Measurements from ENCODE around the gene NFIA.
A peak's percentile ranks its signal among the peaks of the same experiment; 100 is the strongest.

Gene NFIA

DNA sequence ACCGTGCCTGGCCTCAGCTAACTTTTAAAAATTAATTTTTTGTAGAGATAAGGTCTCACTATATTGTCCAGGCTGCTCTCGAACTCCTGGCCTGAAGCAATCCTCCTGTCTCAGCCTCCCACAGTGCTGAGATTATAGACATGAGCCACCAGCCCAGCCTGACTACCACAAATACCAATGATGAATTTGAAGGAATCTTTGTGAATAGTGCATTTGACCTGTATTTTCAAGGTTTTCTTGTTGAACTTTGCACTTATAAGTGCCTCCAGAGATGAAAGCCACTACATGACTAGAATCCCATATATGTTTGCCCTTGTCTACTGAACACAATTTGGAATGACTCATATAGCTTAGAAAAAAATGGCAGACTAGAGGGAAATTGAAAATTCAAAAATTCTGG lies 297.3 kb downstream of the NFIA start:
- DNase-seq, result no peak

DNA sequence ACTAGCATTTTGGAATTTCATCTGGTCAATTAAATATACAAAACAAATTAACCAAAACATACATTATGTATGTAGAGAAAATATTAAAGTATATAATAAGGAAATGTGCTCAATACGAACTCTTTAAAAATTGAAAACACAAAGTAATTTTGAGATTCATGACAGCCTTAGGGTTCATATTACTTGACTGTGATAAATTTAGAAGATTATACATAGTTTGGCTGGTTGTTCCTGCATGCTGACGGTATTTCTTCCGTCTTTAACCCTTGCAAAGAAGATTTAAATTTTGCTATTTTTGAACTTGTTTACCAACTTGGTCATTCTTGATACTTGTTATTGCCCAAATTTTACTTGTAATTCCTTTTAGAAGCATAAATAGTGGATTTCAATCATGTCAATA lies 298.2 kb downstream of the NFIA start:
- DNase-seq, result no peak

DNA sequence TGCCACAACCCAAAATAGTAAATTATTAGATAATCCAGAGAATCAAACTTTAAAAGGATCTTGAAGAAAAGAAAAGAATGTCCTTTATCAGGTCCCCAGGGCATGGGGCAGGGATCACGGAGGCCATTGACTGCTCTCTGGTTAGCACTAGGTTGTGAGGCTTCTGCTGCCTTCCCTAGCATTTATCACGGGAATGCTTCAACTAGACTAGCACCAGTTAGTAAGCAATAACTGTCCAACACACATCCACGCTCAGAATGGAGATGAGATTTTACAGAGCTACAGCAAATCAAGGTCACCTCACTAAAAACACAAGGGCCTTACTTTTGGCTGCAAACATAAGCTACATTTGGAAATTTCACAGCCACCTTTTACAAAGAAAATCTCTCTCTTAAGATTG lies 304.0 kb downstream of the NFIA start:
- DNase-seq, result no peak

DNA sequence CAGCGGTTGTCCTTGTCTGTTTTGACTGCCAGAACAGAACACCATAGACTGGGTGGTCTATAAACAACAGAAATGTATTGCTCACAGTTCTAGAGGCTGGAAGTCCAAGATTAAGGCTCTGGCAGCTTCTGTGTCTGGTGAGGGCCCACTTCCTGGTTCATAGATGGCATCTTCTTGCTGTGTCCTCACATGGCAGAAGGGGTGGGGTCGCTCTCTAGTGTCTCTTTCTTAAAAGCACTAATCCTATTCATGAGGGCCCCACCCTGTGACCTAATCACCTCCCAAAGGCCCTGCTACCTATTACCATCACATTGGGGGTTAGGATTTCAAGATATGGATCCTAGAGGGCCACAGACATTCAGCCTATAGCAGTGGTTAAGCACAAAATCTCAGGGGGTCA lies 304.4 kb downstream of the NFIA start:
- DNase-seq, result peak in 1 of 5 experiments; percentile 24

DNA sequence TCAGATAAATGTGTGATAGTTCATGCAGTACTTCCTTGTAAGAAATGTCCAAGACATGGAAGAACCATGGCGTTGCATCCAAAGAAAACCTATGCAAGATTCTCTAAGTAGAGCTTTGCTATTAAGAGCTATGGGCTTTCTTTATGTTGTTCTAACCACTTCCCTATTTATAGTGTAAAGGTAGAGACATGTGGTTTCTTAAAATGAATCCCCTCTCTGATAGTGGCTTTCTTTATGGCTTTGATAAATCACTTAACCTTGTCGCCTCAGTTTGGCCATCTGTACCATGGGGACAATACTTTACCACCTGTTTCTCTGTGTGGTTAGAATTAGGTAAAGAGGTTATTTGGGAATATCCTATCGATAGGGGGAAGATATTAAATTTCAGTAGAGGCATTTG lies 305.5 kb downstream of the NFIA start:
- DNase-seq, result peak in 1 of 5 experiments; percentile 58

DNA sequence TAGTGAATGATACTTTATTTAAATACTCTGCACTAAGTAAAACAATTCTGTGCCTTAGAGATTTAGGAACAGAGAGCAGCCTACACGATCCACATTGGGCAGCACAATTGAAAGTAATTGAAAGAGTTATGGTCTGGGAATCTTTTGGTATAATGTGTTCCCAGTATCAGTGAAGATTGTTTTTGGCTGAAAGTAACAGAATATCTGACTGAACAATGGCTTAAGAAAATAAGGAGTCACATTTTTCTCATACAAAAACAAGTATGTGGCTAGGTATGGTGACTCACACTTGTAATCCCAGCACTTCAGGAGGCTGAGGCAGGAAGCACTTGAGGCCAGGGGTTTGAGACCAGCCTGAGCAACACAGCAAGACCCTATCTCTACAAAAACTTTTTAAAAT lies 306.2 kb downstream of the NFIA start:
- DNase-seq, result peak in 1 of 5 experiments; percentile 16

DNA sequence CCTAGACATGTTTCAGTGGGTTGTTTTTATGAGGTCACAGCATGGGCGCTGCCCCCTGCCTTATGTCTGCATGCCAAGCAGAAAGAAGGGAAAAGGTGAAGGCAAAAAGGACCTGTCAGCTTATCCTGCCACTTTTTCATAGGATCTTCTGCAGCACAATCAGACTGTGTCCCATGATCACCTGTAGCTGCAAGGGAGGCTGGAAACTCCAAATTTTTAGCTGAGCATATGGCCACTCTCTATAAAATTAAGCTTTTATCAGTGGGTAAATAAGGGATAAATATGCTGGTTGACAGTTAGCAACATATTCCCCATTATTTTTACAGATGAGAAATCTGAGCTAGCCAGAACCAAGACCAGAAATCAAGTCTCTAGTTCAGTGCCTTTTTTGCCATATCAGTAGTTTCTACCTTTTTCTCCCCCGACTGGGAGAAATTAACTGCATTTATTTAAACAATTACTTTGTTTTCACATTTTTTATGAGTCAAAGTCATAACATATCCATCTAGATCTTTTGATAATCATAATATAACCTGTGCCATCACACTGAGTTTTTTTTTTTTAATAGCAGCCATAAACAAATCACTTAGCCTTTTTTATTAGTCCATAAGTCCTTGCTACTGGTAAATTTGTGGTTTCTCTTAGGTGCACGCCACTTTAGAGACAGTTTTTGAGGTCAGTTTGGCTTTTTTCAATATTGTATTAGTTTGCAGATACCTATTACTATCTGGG lies 307.0 kb downstream of the NFIA start:
- no peak for DNase-seq

DNA sequence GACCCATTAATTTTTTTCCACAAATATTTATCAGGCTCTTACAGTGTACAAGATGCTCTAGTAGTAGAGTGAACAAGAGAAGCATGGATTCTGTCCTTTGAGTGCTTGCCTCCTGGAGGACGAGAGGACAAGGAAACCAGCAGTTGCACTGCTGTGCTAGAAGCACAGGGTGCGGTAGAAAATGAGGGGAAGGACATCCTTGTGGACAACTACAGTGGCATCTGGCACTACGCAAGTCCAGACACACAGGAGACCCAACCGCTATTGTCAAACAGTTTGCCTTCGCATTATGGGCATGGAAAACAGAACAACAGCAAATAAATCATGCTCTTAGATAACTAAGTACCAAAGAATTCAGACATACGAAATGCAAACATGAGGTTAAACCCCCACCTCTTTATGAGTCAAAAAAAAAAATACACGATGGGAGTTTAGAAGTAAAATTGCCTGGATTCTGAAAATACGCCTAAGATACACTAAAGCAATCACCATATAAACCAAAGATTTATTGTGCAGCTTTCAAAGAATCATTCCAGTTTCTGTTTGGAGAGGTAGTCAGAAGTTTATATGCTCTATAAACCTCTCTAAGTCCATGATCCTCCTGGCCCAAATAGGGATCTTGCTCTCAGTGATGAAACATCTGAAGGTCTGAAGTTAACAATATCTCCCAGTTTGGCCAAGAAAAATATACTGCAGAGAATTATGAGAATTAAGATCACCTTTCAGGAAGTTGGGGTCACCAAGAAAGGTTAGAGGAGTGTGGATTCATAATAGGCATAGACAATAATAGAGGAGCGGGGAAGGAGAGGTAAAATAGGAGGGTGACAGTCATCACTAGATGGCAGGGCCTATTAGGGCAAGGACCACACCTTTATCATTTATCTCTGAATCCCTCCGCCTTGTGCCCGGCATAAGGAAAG lies 307.8 kb downstream of the NFIA start:
- DNase-seq, result no peak

DNA sequence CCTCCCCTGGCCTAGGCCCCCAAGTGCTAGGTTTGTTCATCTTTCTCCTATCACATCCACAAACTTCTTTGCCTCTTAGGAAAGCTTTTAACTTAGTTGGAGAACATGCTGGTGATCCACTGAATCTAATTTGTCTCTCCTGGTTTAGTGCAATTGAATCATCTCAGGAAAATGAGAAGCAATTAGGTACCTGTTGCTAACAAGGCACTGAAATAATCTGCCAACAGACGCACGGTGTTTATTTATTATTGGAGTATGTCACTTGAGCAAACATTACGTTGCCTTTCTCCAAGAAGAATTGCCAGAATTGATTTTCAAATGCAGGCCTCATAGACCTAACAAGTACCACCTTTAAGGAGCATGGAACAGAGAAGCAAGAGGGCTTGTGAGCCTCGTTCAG lies 309.4 kb downstream of the NFIA start:
- no peak for DNase-seq

DNA sequence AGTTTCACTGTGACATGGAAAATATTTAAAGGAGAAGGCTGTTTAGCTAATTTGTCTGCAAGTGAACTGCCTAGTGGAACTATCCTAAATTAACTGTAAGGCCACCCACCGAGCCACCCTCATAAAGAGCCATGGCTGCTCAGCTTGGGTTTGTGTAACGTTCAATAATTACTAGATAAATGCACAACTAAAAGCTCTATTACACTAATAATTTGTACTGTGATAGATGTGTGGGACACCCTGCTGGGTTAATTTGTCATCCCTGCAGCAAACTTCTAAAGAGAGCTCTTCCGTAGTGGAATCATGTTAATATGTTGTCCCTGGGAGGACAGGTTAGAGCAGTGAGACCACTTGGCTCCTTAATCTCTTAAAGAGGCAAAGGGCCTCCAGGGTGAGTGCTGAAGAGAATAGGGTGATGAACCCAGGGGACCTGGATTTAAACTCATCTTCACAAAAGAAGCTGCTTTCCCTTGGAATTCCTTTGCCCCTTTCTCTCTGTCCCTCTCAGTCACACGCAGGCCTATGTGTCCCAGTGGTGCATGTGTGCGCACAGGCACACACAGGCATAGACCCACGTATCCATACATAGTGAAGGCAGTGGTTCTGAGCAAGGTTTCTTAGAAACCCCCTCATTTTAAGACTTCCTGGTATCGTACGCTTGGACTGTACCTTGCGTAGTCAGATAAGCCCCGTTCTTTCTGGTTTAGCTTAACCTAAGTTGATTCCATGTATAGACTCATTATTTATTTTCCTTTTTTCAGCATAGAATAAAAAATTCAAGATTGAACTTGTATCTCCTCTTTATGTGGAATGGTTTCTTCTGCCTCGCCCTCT lies 310.3 kb downstream of the NFIA start:
- no peak for DNase-seq

DNA sequence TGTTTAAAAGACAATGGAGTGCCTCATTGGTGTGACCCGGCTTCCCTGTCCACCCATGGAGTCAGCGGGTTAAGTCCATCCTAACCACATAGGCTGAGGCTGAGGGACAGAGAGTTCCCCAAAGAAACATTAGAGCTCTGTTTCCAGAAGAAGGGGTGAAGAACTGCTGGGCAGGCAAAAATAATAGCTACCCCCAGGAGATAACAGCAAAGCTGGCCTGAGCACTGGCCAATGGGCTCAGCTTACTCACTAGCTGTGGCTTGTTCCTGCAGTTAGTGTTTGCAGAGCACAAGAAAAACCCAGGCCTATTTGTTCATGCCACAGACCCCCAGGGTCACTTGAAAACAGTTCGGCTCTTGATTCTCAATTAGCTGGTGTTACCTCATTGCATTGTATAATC lies 311.2 kb downstream of the NFIA start:
- no peak for DNase-seq

DNA sequence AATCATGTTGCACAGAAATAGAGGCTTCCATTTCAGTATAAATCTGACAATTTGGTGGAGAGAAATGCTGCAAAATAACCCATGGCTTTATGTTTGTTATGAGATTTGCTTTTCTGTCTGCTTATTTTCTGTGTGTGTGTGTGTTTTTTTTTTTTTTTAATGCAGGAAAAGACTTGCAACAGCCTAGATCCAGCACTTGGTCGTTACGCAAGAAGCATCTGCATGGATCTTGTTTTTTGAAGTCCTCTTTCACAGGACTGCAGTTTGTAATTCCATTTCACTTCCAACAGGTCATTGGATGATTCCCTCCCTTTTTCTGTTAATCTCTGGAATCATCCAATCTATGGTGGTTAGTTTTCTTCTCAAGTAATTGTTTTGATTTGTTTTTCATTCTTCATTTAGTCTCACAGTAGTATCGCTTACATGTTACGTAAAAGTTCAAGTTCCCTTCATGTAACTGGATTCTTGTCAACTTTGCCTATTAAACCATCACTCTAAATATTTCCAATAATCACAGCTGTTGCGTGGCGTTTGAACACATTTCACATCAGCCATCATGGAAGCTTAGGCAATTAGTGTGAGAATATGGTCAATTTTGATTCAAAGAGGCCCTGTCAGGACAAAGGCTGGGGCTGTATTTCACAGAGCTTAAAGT lies 312.9 kb downstream of the NFIA start:
- no peak for DNase-seq

DNA sequence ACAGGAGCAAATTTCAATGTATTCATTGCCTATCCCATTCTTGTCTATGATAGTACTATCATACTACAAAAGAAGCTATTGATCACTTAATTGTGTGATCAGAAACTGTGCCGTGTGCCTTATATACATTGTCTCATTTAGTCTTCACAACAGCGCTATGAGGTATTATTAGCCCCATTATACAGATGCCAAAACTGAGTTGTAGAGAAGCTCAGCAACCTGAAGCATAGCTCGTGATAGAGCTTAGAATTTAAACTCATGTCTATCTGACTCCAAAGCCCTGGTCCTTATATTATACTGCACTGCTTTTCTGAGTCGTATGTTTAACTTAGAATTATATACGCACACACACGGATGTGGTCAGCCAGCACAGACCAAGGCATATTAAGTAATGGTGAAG lies 315.1 kb downstream of the NFIA start:
- DNase-seq, result no peak

DNA sequence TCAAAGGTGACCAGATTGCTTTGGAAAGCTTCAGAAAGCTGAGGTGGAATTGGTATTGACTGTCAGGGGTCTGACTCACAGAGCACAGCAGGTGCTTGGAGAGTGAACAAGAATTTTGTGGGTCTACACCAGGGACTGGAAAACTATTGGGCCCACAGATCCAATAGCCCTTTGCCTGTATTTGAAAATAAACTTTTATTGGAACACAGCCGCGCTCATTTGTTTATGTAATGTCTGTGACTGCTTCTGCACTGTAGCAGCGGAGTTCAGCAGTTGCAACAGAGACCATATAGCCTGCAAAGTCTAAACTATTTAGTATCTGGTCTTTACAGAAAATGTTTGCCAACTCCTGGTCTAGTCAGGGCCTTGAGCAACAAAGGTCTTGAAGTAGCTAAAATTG lies 315.6 kb downstream of the NFIA start:
- no peak for DNase-seq

DNA sequence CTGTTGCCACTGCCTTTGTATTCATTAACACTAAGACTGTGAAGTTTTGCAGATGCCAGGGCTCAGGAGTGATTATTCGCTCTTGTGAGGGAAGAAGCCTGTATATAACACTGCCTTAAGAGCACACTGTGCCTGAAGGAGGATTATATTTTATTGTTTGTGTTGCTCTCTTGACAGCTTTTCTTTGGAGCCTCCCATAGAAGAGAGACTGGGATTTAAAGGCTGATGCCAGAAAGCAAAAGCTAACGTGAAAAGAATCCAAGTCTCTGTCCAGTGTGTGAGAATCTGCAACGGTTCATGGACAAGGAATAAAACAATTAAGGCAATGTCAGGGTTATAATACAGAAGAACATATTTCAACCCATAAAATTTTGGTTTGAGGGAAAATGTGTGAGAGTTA lies 316.8 kb downstream of the NFIA start:
- no peak for DNase-seq

DNA sequence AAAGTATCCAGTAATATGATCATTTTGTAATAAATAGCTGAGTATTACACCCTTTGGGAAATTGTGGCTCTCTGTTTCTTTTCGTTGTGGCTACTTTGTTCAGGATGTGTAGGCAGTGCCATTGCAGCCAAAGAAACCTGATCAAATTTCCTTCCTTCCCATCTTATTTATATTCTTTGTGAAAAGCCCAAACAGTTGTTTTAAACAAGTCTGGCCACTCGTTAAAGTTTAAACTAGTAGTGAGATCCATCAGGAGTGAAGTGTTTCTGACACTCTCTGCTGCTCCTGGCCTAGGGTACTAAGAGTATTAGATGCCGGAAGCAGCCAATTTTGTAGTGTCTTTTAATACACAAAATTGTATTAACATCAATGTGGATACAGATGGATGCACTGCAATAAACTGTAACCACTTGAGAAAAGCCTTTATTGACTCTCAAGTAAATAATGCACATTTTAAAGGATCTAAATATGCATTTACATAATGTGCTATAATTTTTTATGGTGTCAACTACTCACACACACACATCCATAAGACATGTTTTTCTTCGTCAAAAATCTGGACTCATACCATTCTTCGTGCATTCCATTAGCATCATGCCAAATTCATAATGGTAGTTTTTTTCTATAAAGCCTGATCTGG lies 317.9 kb downstream of the NFIA start:
- DNase-seq, result no peak

DNA sequence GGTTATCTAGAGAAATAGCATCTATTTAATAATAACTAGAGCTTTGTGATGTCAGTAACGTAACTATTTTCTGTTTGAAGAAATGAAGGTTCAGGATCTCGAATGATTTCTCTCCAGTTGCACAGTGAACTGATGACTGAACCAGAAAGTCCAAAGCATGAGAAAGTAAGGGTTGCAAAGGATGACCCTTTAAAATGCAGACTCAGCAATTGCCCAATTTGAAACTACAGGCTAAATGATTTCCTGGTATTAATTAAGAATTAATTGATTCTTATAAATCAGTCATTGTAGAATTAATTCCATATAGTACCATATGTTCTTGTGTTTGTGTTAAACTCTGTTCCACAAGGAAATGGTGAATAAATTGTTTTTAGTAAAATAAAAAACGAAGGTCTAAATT lies 318.6 kb downstream of the NFIA start:
- DNase-seq, result no peak

DNA sequence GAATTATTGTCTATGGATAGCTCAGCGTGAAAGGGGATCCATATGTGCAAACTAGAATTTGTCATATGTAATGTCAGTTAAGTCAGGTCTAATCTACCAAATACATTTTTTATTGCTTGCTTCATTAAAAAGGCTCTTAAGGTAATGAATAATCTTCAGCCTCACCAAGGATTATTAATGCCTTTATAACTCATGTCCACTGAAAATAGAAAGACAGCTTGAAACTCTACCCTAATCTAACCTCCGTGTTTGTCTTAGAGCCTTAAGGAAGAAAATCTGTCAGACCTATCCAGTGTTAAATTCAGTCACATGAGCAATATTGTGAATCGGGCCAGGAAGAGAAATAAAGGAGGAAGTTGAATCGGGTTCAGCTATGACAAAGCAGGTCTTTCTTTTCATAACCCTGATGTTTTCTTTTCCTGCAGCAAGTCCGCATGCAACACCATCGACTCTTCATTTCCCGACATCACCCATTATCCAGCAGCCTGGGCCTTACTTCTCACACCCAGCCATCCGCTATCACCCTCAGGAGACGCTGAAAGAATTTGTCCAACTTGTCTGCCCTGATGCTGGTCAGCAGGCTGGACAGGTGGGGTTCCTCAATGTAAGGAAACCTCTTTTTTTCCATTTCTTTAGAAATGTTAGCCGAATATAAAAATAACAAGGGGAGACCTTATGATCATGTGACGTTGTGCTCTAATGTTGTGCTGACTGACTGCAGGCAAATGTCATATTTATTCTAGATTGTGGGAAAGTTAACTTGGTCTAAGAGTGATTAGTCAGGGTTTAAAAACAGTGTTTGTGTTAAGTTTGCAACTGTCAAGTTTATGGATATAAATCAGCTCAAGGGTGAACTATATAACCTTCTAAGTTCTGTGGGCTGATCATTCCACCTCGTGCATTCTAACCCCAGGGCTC lies 321.6 kb downstream of the NFIA start:
- DNase-seq, result no peak

DNA sequence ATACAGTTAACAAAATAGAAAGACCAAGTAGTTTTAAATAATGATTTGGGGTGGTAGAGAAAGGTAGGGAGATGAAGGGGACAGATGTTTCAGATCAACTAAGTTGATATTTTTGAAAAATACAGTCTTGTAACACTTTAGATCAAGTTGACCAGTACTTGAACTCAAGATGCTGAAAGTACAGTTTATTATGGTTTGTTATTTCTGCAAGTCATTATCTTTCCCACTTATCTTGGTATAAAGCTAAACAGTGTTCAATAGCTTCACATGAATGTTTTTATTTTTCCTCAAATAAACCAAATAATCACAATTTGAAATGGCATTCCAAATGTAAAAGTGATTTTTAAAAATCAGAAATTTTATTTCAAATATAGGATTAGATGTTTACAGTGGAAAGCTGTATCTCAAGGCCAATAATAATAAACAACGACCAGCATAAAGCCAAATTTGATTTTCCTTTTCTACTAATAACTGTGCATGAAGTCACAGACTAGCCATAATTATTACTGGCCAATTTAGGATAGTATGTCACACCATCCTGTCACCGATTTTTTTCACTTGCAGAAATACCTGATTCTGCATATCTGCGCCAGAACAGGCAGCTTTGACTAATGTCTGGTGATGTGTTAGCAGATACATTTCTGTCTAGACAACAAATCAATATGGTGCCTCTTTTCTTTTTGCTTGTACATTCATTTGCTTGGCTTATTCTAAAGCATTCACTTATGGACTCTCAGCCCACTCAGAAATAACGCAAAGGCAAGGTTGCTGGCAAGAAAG lies 322.4 kb downstream of the NFIA start:
- no peak for DNase-seq

DNA sequence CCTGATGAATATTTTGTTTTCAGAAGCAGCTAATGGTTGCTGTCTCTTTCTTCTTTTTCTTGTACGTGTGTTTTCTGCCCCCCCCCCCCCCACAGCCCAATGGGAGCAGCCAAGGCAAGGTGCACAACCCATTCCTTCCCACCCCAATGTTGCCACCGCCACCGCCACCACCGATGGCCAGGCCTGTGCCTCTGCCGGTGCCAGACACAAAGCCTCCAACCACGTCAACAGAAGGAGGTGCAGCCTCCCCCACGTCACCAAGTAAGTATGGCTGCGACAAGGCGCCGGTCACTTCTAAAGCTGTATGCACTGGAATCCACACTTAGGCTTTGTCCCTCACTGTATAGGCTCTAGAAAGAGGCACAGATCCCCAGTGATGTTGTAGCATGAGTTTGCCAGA lies 324.1 kb downstream of the NFIA start:
- no peak for DNase-seq
